Astrocyte (in vitro differentiated cells and primary cell): ENCODE measurements around the gene CABLES2. TPM values are rescaled to one million over a fixed set of nuclear protein-coding genes. Genes with fewer than 3 reads are reported as not detected.

Experiments used
- DNase-seq: peaks from one replicate; pipeline ENCODE4 v3.0.0-alpha.2; 2010; ENCODE audit warnings: low read depth
- FAIRE-seq: peaks from 2 replicates; lab custom pipeline; 2011; peaks lifted over from hg19 to GRCh38; lab: Jason Lieb, UNC
- H2AFZ ChIP-seq: 2 replicates; pipeline ENCODE4 v1.6.0; 2012; ENCODE audit warnings: low read depth, low read length, inconsistent platforms
- H3K27ac ChIP-seq: 2 replicates; pipeline ENCODE4 v1.5.1; 2011; ENCODE audit warnings: low read depth, low read length, inconsistent platforms
- H3K27me3 ChIP-seq: 2 replicates; pipeline ENCODE4 v1.6.0; 2011; ENCODE audit warnings: low read length, inconsistent platforms; ENCODE audit not compliant: insufficient read depth
- H3K36me3 ChIP-seq: 2 replicates; pipeline ENCODE4 v1.5.1; 2011; ENCODE audit warnings: low read length, inconsistent platforms; ENCODE audit not compliant: insufficient read depth
- H3K4me1 ChIP-seq: 2 replicates; pipeline ENCODE4 v1.5.1; 2011; ENCODE audit warnings: low read length, inconsistent platforms; ENCODE audit not compliant: insufficient read depth
- H3K4me2 ChIP-seq: 2 replicates; pipeline ENCODE4 v1.6.0; 2012; ENCODE audit warnings: low read length, inconsistent platforms
- H3K4me3 ChIP-seq: 2 replicates; pipeline ENCODE4 v1.5.1; 2011; ENCODE audit warnings: low read depth, mild to moderate bottlenecking, low read length, inconsistent platforms; ENCODE audit not compliant: insufficient read depth
- H3K79me2 ChIP-seq: 2 replicates; pipeline ENCODE4 v1.6.0; 2012; ENCODE audit warnings: mild to moderate bottlenecking, low read length, inconsistent platforms; ENCODE audit not compliant: insufficient read depth
- H3K9ac ChIP-seq: 2 replicates; pipeline ENCODE4 v1.6.0; 2012; ENCODE audit warnings: mild to moderate bottlenecking, low read length, inconsistent platforms
- H3K9me3 ChIP-seq: 2 replicates; pipeline ENCODE4 v1.5.1; 2012; ENCODE audit warnings: low read depth, mild to moderate bottlenecking, low read length, inconsistent platforms; ENCODE audit not compliant: insufficient read depth
- H4K20me1 ChIP-seq: 2 replicates; pipeline ENCODE4 v1.6.0; 2012; ENCODE audit warnings: low read length, inconsistent platforms; ENCODE audit not compliant: insufficient read depth
- H3K27ac Mint-ChIP-seq: one replicate; pipeline ENCODE4 v1.8.0; 2021; ENCODE audit warnings: mild to moderate bottlenecking, mixed read lengths; ENCODE audit not compliant: unreplicated experiment
- H3K27me3 Mint-ChIP-seq: one replicate; pipeline ENCODE4 v1.8.0; 2021; ENCODE audit warnings: low read depth, mixed read lengths; ENCODE audit not compliant: unreplicated experiment
- H3K36me3 Mint-ChIP-seq: one replicate; pipeline ENCODE4 v1.8.0; 2021; ENCODE audit warnings: low read depth, mixed read lengths; ENCODE audit not compliant: unreplicated experiment
- H3K4me1 Mint-ChIP-seq: one replicate; pipeline ENCODE4 v1.8.0; 2021; ENCODE audit warnings: low read depth, mixed read lengths; ENCODE audit not compliant: unreplicated experiment
- H3K4me3 Mint-ChIP-seq: one replicate; pipeline ENCODE4 v1.8.0; 2021; ENCODE audit warnings: mild to moderate bottlenecking, moderate library complexity, mixed read lengths; ENCODE audit not compliant: unreplicated experiment
- H3K9me3 Mint-ChIP-seq: one replicate; pipeline ENCODE4 v1.8.0; 2021; ENCODE audit warnings: mild to moderate bottlenecking, mixed read lengths; ENCODE audit not compliant: unreplicated experiment
- CTCF ChIP-seq: IDR thresholded peaks from 2 replicates; pipeline ENCODE4 v1.5.1; 2011; ENCODE audit warnings: low read depth, mild to moderate bottlenecking, inconsistent platforms, low read length, moderate library complexity; ENCODE audit not compliant: insufficient read depth
- EZH2 ChIP-seq: IDR thresholded peaks from 2 replicates; pipeline ENCODE4 v1.6.1; 2012; ENCODE audit warnings: mild to moderate bottlenecking, low read length, inconsistent platforms; ENCODE audit not compliant: insufficient read depth
- total RNA-seq: library from RNA; stranded (reverse); gene quantifications from 2 replicates; pipeline ENCODE4 v1.2.1, GENCODE V29; 2021

The CABLES2 gene
- total RNA-seq, 1 donor from 2014 or later: 4.4 TPM

- no peak overlapping the region for H3K27ac Mint-ChIP-seq
- H3K4me1 Mint-ChIP-seq: no peaks in the 10 kb centered on the region
- Histone ChIP-seq H3K27ac (no peak overlapping the region), H3K9me3 (no peaks in the 10 kb centered on the region), H3K9ac (no peak overlapping the region), H4K20me1 (no peaks in the 10 kb centered on the region), H3K36me3 (no peaks in the 10 kb centered on the region), H3K4me2 (no peak overlapping the region), H3K27me3 (no peaks in the 10 kb centered on the region), H2AFZ (no peak overlapping the region), H3K79me2 (no peaks in the 10 kb centered on the region), H3K4me1 (no peaks in the 10 kb centered on the region), H3K4me3 (no peak overlapping the region)
- DNase-seq (no peak), FAIRE-seq (no peak)
- H3K27me3 Mint-ChIP-seq: peaks cover 13% of the 10 kb centered on the region
- TF ChIP-seq CTCF: no peak
- no peak for TF ChIP-seq EZH2
- H3K4me3 Mint-ChIP-seq: no peak overlapping the region
- no peaks in the 10 kb centered on the region for H3K9me3 Mint-ChIP-seq
- H3K36me3 Mint-ChIP-seq: no peaks in the 10 kb centered on the region
These were observed 5.3 kb upstream of the CABLES2 start for GRCh38 chr20:62412194-62413024.

- no peaks in the 10 kb centered on the region for H3K9me3 Mint-ChIP-seq
- FAIRE-seq (no peak), DNase-seq (no peak)
- no peaks in the 10 kb centered on the region for H3K36me3 ChIP-seq
- H3K4me1 Mint-ChIP-seq: no peaks in the 10 kb centered on the region
- H3K27me3 ChIP-seq: no peaks in the 10 kb centered on the region
- no peaks in the 10 kb centered on the region for H3K4me1 ChIP-seq
- no peak overlapping the region for H3K9ac ChIP-seq
- H3K36me3 Mint-ChIP-seq: no peaks in the 10 kb centered on the region
- no peaks in the 10 kb centered on the region for H3K9me3 ChIP-seq
- no peak overlapping the region for H3K4me3 ChIP-seq
- H3K79me2 ChIP-seq: peaks cover under 1% of the 10 kb centered on the region
- no peak overlapping the region for H3K27ac ChIP-seq
- H3K27ac Mint-ChIP-seq: no peak overlapping the region
- H2AFZ ChIP-seq: no peak overlapping the region
- H4K20me1 ChIP-seq: no peaks in the 10 kb centered on the region
- no peak overlapping the region for H3K4me3 Mint-ChIP-seq
- peaks cover 10% of the 10 kb centered on the region for H3K27me3 Mint-ChIP-seq
- no peak overlapping the region for H3K4me2 ChIP-seq
- TF ChIP-seq EZH2 (no peak), CTCF (no peak)
These were observed 4.6 kb upstream of the CABLES2 start for GRCh38 chr20:62411479-62412193.
